Astrocyte of the cerebellum (primary cell): Measurements from ENCODE around the gene RAB31.

ENCODE experiments used
- DNase-seq: peaks from one replicate; pipeline ENCODE4 v3.0.0-alpha.2; 2011; ENCODE audit warnings: low read depth
- H3K4me3 ChIP-seq: 2 replicates; pipeline ENCODE4 v1.5.1; 2011; ENCODE audit warnings: mild to moderate bottlenecking, low read depth, low read length, moderate library complexity
- CTCF ChIP-seq: IDR thresholded peaks from 2 replicates; pipeline ENCODE4 v1.5.1; 2012; ENCODE audit warnings: low read length, low read depth, moderate library complexity, mild to moderate bottlenecking; ENCODE audit errors: missing control alignments
- in situ Hi-C: cut with HindIII; loops from 2 replicates; pipeline ENCODE4 v1.10.0; 2017; ENCODE audit warnings: low sequenced_read_pairs

Gene RAB31

GRCh38 chr18:9735879-9736278, 27.8 kb downstream of the RAB31 start:
- no peak for DNase-seq
- no peak for TF ChIP-seq CTCF
- no peak overlapping the region for H3K4me3 ChIP-seq
- in situ Hi-C loops: no loop called here

- no peak for TF ChIP-seq CTCF
- in situ Hi-C loops: no loop called here
- no peak overlapping the region for H3K4me3 ChIP-seq
- no peak for DNase-seq
These were observed 28.3 kb downstream of the RAB31 start for GRCh38 chr18:9736286-9736835.

GRCh38 chr18:9737006-9737405, 28.9 kb downstream of the RAB31 start:
- no peak overlapping the region for H3K4me3 ChIP-seq
- in situ Hi-C loops: no loop called here
- no peak for DNase-seq
- no peak for TF ChIP-seq CTCF

GRCh38 chr18:9737472-9738121, 29.5 kb downstream of the RAB31 start:
- TF ChIP-seq CTCF: no peak
- no peak for DNase-seq
- no peak overlapping the region for H3K4me3 ChIP-seq
- in situ Hi-C loops: no loop called here

GRCh38 chr18:9738266-9738969, 30.3 kb downstream of the RAB31 start:
- DNase-seq: no peak
- H3K4me3 ChIP-seq: no peak overlapping the region
- no peak for TF ChIP-seq CTCF
- in situ Hi-C loops: no loop called here

GRCh38 chr18:9739516-9739915, 31.4 kb downstream of the RAB31 start:
- no peak for TF ChIP-seq CTCF
- DNase-seq: no peak
- in situ Hi-C loops: no loop called here
- H3K4me3 ChIP-seq: no peak overlapping the region
